Measurements from ENCODE around the gene SMC5. TPM values are rescaled to one million over a fixed set of nuclear protein-coding genes. Genes with fewer than 3 reads are reported as not detected.
"Not testable (repeated sequence)": the region's sequence is repeated elsewhere in the genome, so short reads cannot be mapped to it uniquely, and the experiment has no call there.

The SMC5 gene
- total RNA-seq, 2 experiments from 2014 or later: 38.1 to 40.9 TPM

- CTCF ChIA-PET: interaction anchor here (1.3 kb wide), 1 partner anchor 340 kb away, joined by 3 read pairs; no protein-coding TSS in a partner anchor
- POLR2A ChIA-PET: interaction anchor here (0.6 kb wide), 1 partner anchor 40 kb away, joined by 3 read pairs; no protein-coding TSS in a partner anchor
Measured at GRCh38 chr9:70262366-70262765, 3.6 kb downstream of the SMC5 start.

GRCh38 chr9:70262948-70263347 is 4.2 kb downstream of the SMC5 start:
- ChIA-PET POLR2A (interaction anchor here (0.6 to 0.9 kb wide), 2 partner anchors 40 to 151 kb away, joined by 3 read pairs; partner anchors contain the start of gene KLF9), CTCF (interaction anchor here (1.3 kb wide), 1 partner anchor 340 kb away, joined by 3 read pairs; no protein-coding TSS in a partner anchor)

- ChIA-PET POLR2A (interaction anchor here (0.9 kb wide), 1 partner anchor 151 kb away, joined by 3 read pairs; the partner anchor contains the start of gene KLF9), CTCF (interaction anchor here (1.3 kb wide), 1 partner anchor 339 kb away, joined by 3 read pairs; no protein-coding TSS in a partner anchor)
Measured at GRCh38 chr9:70263421-70263820, 4.6 kb downstream of the SMC5 start.

DNA sequence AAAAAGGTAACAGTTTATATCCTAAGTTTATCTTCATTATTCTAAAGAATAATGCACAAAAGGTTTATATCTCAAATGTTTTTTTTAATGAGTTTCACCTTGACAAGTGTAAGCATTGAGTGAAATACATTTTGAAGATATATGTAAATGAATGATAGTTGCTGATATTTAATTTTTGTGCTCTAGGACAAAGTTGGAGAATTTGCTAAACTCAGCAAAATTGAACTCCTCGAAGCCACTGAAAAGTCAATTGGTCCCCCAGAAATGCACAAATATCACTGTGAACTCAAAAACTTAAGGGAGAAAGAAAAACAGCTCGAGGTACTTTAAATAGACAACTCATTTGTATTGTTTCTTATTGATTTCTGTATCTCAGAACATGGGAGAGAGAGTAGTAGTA is 19.5 kb downstream of the SMC5 start:
- CTCF ChIA-PET: no interaction called here

GRCh38 chr9:70283848-70284247 is 25.1 kb downstream of the SMC5 start:
- ChIA-PET POLR2A (no interaction called here), CTCF (no interaction called here)

More for the DNA sequence above, 19.5 kb downstream of the SMC5 start:
- POLR2A ChIA-PET: no interaction called here

DNA sequence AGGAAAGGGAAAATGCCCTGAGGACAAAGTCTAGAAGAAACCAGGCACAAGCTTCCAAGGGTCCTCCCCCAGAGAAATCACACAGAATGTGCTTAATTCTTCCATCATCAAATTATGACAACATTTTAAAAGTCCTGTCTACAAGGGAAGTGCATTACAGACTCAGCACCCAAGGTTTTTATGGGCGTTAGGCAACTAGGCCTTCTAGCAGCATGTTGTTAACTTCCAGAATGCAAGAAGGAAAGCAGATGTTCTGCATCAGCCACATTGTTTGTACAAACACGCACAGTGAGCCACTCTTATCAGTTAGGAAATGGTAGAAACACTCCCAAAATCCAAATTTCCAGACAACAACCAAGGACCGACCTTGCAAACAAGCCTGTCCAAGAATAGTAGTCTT is 26.5 kb downstream of the SMC5 start:
- POLR2A ChIA-PET: no interaction called here

DNA sequence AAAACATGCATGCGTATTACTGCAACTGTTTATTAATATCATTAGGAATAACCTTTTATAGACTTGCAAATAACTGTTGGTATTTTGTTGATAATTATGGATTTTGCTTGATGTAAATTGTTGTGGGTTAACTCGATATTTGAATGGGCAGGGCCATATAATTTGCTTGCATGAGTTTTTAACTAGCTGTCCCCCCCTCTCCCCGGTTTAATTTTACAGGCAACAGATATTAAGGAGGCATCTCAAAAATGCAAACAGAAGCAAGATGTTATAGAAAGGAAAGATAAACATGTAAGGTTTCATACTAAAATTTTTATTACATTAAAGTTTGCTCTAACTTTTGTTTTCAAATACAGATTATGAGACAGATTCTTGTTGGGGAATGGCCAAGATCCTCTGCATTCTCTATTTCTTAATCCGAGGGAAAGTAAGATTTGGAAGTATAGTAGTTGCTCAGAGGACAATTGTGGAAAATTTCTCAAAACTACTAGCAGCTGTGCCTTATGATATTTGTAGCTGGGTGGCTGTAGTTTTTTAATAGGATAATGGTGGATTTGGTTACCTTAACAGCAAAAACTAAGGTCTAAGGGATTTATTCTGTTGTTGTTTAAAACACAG is 27.3 kb downstream of the SMC5 start:
- CTCF ChIA-PET: no interaction called here
- POLR2A ChIA-PET: no interaction called here

More for the DNA sequence above, 26.5 kb downstream of the SMC5 start:
- CTCF ChIA-PET: no interaction called here

- POLR2A ChIA-PET: interaction anchor here (1.0 kb wide), 1 partner anchor 121 kb away, joined by 3 read pairs; no protein-coding TSS in a partner anchor
- CTCF ChIA-PET: no interaction called here
Measured at GRCh38 chr9:70290626-70291025, 31.8 kb downstream of the SMC5 start.

- POLR2A ChIA-PET: interaction anchor here (1.0 kb wide), 1 partner anchor 120 kb away, joined by 3 read pairs; no protein-coding TSS in a partner anchor
Measured at GRCh38 chr9:70291446-70291845, 32.7 kb downstream of the SMC5 start.

GRCh38 chr9:70292253-70292652 is 33.5 kb downstream of the SMC5 start:
- POLR2A ChIA-PET: no interaction called here
- CTCF ChIA-PET: no interaction called here

More at GRCh38 chr9:70291446-70291845, 32.7 kb downstream of the SMC5 start:
- CTCF ChIA-PET: no interaction called here

DNA sequence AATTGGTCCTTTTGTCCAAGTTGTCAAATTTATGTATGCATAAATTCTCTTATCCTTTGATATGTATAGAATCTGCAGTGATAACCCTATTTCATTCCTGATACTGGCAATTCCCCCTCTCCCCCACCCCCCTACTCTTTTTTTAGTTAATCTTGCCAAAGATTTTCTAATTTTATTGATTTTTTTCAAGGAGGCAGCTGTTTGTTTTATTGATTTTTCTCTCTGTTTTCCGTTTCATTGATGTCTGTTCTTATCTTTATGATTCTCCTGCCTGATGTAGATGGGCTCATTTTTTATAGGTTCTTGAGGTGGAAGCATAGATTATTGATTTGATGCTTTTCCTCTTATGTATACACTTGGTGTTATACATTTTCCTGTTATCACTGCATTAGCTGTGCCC is 34.4 kb downstream of the SMC5 start:
- ChIA-PET POLR2A (no interaction called here), CTCF (no interaction called here)

DNA sequence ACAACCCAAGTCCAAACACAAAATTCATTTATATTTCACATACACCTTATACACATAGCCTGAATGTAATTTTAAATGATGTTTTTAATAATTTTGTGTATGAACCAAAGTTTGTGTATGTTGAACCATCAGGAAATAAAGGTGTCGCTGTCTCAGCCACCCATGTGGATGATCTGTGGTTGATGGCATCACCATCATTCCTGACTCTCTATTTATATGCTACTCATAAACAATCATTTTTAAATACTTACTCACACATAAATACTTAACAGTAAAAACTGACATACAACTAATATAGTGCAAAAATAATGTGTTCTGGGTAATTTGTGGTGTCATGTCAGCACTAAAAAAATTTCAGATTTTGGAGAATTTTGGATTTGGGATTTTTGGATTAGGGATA is 38.4 kb downstream of the SMC5 start:
- CTCF ChIA-PET: interaction anchor here (0.7 kb wide), 1 partner anchor 166 kb away, joined by 3 read pairs; no protein-coding TSS in a partner anchor
- POLR2A ChIA-PET: no interaction called here

GRCh38 chr9:70298245-70298771 is 39.5 kb downstream of the SMC5 start:
- POLR2A ChIA-PET: no interaction called here
- CTCF ChIA-PET: no interaction called here

DNA sequence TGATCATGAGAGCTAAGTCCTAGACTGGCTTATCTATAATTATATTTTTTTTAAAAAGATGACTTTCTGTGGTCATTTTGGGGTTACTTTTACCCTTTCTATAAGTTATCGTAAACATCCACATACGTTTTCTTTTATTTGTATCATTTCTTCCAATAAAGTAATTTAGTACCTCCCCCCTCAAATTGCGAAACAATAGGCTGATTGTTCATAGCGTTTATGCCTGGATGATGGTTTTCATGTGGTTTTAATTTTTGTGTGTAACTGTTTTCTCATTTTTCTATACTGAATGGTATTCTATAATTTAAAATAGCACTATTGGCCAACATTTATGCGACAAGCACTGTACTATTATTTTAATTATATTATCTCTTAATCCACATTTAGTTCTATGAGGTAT is 44.5 kb downstream of the SMC5 start:
- POLR2A ChIA-PET: interaction anchor here (0.6 kb wide), 1 partner anchor 103 kb away, joined by 3 read pairs; no protein-coding TSS in a partner anchor
- CTCF ChIA-PET: interaction anchor here (0.6 kb wide), 1 partner anchor 141 kb away, joined by 6 read pairs; no protein-coding TSS in a partner anchor

- ChIA-PET CTCF (no interaction called here), POLR2A (no interaction called here)
Measured at GRCh38 chr9:70304810-70305209, 46.0 kb downstream of the SMC5 start.

DNA sequence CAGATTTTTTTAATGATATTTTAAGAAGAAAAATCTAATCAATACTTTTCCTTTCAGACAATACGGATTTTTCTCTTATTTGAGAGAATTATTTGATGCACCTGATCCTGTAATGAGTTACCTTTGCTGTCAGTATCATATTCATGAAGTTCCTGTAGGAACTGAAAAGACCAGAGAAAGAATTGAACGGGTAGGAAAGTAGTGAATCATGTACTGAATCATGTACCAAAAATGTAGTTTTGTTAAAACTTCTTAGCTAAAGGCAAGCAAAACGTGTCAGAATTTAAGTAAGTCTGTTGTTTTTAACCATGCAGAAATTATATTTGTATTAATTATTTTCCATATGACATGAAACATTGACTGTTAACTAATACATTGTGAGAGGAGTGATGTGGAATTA is 56.6 kb downstream of the SMC5 start:
- ChIA-PET CTCF (no interaction called here), POLR2A (no interaction called here)

DNA sequence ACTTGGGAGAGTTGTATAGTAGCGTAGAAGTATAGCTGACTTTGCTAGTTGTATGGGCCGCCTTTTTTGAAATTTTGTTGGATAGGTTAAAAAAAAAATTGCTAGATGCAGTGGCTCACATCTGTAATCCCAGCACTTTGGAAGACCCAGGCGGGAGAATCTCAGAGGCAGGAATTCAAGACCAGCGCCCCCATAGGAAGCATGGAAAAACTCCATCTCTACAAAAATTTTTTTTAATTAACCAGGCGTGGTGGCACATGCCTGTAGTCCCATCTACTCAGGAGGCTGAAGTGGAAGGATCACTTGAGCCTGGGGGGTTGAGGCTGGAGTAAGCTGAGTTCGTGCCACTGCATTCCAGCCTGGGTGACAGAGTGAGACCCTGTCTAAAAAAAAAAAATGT is 59.2 kb downstream of the SMC5 start:
- ChIA-PET POLR2A (no interaction called here), CTCF (no interaction called here)

- CTCF ChIA-PET: no interaction called here
Measured at GRCh38 chr9:70322096-70322495, 63.3 kb downstream of the SMC5 start.

GRCh38 chr9:70324963-70325362 is 66.2 kb downstream of the SMC5 start:
- POLR2A ChIA-PET: no interaction called here
- CTCF ChIA-PET: no interaction called here

More at GRCh38 chr9:70322096-70322495, 63.3 kb downstream of the SMC5 start:
- POLR2A ChIA-PET: no interaction called here

DNA sequence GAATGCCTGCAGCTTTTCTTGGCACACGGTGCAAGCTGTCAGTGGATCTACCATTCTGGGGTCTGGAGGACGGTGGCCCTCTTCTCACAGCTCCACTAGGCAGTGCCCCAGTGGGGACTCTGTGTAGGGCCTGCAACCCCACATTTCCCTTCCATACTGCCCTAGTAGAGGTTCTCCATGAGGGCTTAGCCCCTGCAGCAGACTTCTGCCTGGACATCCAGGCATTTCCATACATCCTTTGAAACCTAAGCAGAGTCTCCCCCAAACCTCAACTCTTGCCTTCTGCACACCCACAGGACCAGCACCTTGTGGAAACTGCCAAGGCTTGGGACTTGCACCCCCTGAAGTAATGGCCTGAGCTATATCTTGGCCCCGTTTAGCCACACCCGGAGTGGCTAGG is 69.8 kb downstream of the SMC5 start:
- CTCF ChIA-PET: not testable (repeated sequence)

GRCh38 chr9:70340572-70340971 is 81.8 kb downstream of the SMC5 start:
- ChIA-PET POLR2A (no interaction called here), CTCF (interaction anchor here (1.0 to 1.2 kb wide), 4 partner anchors 65 to 262 kb away, joined by 3 to 4 read pairs (median 4); no protein-coding TSS in a partner anchor)

More for the DNA sequence above, 69.8 kb downstream of the SMC5 start:
- POLR2A ChIA-PET: not testable (repeated sequence)

All from activated CD8-positive, alpha-beta memory T cell treated with anti-CD3 and anti-CD28 coated beads for 36 hours (primary cell).